Peyer's patch (tissue), 4 donors: ENCODE results near the gene CSF2RB. TPM values are rescaled to one million over a fixed set of nuclear protein-coding genes. Genes with fewer than 3 reads are reported as not detected.

ENCODE experiments used
- DNase-seq, 3 donors: peaks; one replicate each; pipeline ENCODE4 v3.0.0-alpha.2; 2017 to 2019
- H3K27ac ChIP-seq, 4 donors: fragments of 200-600 bp; sonication (generic); one replicate each; pipeline ENCODE4 v1.5.1; 2016 to 2019
- H3K27me3 ChIP-seq, 2 donors: fragments of 200-600 bp; sonication (generic); one replicate each; pipeline ENCODE4 v1.5.1; 2019
- H3K36me3 ChIP-seq, 3 donors: fragments of 200-600 bp; sonication (generic); one replicate each; pipeline ENCODE4 v1.5.1; 2016 to 2019
- H3K4me1 ChIP-seq, 4 donors: fragments of 200-600 bp; sonication (generic); one replicate each; pipeline ENCODE4 v1.5.1; 2016 to 2019
- H3K4me3 ChIP-seq, 4 donors: fragments of 200-600 bp; sonication (generic); 1 replicate in 3 of 4; 2 replicates in 1 of 4; pipeline ENCODE4 v1.5.1; 2016 to 2019; ENCODE audit warnings: mild to moderate bottlenecking in 1 of 4
- H3K9me3 ChIP-seq, 4 donors: fragments of 200-600 bp; sonication (generic); one replicate each; pipeline ENCODE4 v1.5.1; 2016 to 2019; ENCODE audit warnings: mild to moderate bottlenecking in 1 of 4
- POLR2A ChIP-seq, 2 donors: fragments of 450-650 bp; IDR thresholded peaks; one replicate each; pipeline ENCODE4 v1.5.1; 2017; ENCODE audit warnings: antibody characterized with exemption in 2 of 2, mild to moderate bottlenecking in 2 of 2, moderate library complexity in 2 of 2
- total RNA-seq, 4 donors: library from RNA; depleted of rRNA; stranded (reverse); fragments of >200 nt; gene quantifications; one replicate each; pipeline ENCODE4 v1.1.0, GENCODE V29; 2016
- TF ChIP-seq, protein P1 (sequence below), 6 experiments: fragments of 450-650 bp in 4 of 6; fragments of 200-600 bp in 2 of 6; sonication (generic) in 1 of 6; IDR thresholded peaks; one replicate each; pipeline ENCODE4 v1.5.1; 2017 to 2019; ENCODE audit warnings: antibody characterized with exemption in 6 of 6, mild to moderate bottlenecking in 3 of 6, moderate library complexity in 1 of 6

The CSF2RB gene
- total RNA-seq, 4 donors from 2014 or later: 0.88 to 24.8 (median 4.3) TPM

DNA sequence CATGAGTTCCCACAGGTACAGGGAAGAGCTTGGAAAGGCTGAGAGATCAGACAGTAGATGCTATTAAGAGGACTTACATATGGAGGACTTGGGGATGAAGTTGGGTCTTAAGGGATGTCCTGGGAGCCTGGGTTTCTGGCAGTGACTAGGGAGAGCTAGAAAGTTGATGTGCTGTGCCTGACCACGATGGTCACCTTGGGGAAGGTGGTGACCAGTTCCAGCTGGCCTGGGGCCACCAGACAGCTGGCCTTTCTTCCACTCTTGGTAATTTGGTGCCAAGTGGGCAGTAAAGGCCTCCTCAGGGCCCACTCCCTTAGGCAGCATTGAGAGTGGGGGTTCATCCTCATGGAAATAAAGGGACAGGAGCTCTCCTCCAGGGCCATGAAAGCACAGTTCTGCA lies 13.9 kb upstream of the CSF2RB start:
- H3K27me3 ChIP-seq: no peaks in the 10 kb centered on the region
- no peak overlapping the region for H3K27ac ChIP-seq
- TF ChIP-seq, protein P1, sequence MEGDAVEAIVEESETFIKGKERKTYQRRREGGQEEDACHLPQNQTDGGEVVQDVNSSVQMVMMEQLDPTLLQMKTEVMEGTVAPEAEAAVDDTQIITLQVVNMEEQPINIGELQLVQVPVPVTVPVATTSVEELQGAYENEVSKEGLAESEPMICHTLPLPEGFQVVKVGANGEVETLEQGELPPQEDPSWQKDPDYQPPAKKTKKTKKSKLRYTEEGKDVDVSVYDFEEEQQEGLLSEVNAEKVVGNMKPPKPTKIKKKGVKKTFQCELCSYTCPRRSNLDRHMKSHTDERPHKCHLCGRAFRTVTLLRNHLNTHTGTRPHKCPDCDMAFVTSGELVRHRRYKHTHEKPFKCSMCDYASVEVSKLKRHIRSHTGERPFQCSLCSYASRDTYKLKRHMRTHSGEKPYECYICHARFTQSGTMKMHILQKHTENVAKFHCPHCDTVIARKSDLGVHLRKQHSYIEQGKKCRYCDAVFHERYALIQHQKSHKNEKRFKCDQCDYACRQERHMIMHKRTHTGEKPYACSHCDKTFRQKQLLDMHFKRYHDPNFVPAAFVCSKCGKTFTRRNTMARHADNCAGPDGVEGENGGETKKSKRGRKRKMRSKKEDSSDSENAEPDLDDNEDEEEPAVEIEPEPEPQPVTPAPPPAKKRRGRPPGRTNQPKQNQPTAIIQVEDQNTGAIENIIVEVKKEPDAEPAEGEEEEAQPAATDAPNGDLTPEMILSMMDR (IDR thresholded peaks at IDR 0.05): no peak
- no peak for TF ChIP-seq POLR2A (IDR thresholded peaks at IDR 0.05)
- H3K4me1 ChIP-seq: no peaks in the 10 kb centered on the region
- H3K9me3 ChIP-seq: no peaks in the 10 kb centered on the region
- DNase-seq: no peak
- H3K4me3 ChIP-seq: no peak overlapping the region
- H3K36me3 ChIP-seq: no peaks in the 10 kb centered on the region

DNA sequence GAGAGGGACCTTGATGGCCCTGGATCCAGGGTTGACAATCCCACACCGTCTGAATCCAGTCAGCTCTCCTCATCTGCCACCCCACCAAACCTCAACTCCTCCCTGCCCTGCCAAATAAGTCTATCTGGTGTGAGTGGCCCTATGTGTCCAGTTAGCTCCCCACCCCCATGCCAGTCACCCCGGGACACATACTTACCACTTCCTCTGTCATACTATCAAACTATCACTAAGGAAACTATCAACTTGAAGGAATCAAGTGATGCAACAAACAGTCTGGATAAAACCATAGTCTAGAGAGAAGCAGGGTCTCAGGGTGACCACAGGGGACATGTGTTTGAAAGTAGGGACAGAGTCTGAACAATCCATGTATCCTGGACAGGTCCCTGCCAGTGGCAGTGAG lies 13.2 kb upstream of the CSF2RB start:
- no peaks in the 10 kb centered on the region for H3K27me3 ChIP-seq
- peak overlapping the region in 3 of 4 donors; percentile 45 to 52 (median 49) for H3K27ac ChIP-seq
- no peak for TF ChIP-seq POLR2A (IDR thresholded peaks at IDR 0.05)
- TF ChIP-seq, protein P1 (IDR thresholded peaks at IDR 0.05): no peak
- H3K36me3 ChIP-seq: no peaks in the 10 kb centered on the region
- H3K4me1 ChIP-seq: no peaks in the 10 kb centered on the region
- H3K9me3 ChIP-seq: no peaks in the 10 kb centered on the region
- no peak for DNase-seq
- no peak overlapping the region for H3K4me3 ChIP-seq

DNA sequence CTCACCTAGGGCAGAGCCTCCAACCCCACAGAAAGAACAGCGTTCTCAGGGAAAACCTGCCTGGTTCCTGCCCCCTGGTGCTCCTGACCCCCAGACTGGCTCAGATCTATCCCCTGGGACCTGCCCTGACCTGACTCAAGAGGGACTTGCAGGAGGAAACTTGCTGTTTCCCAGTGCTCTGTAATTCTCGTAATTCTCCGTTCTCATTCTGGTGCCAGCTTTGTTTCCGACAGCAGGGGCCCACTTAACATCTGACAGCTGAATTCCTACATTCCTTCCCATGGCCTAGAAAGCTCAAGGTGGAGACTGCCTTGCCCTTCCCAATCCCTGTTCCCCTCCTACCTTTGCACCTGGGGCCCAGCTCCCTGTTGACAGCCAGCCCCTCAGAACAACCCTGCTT lies 12.5 kb upstream of the CSF2RB start:
- Histone ChIP-seq H3K4me1 (no peaks in the 10 kb centered on the region), H3K27me3 (no peaks in the 10 kb centered on the region), H3K4me3 (no peak overlapping the region), H3K9me3 (no peaks in the 10 kb centered on the region), H3K36me3 (no peaks in the 10 kb centered on the region), H3K27ac (peak overlapping the region; percentile 28 to 52 (median 47))
- DNase-seq: no peak
- no peak for TF ChIP-seq POLR2A (IDR thresholded peaks at IDR 0.05)
- TF ChIP-seq, protein P1 (IDR thresholded peaks at IDR 0.05): no peak

DNA sequence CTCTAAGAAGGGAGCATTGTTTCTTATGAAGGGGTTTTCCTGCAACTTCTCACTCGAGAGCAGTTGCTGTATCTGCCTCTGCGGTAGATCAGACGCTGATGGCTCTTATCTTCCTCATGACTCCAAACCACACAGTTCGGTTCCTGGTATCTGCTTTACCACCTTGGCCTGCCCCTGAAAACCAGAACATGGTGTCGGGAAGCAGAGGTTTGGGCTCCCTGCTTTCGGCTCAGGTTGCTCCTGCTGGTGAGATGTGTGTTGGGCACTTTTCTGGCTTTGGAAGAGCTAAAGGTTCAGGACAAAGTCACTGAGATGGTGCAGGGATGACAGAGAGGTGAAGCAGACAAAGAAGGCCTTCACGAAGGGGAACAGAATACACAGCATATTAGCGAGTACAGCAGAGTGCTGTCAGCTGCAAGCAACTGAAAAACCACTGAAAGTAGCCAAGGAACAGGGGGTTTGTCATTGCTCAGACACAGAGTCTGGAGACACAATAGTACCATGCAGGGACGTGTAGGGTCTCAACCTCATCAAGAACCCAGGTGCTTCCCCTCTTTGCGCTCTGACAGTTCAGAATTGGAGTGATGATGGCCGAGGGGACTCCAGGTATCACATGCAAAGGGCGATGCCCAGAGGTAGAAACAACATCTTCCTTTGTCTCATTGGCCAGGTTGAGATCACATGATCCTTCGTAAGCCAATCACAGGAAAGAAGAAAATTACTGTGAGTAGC lies 11.9 kb upstream of the CSF2RB start:
- no peaks in the 10 kb centered on the region for H3K27me3 ChIP-seq
- no peaks in the 10 kb centered on the region for H3K36me3 ChIP-seq
- H3K4me1 ChIP-seq: no peaks in the 10 kb centered on the region
- peak overlapping the region; percentile 28 to 52 (median 47) for H3K27ac ChIP-seq
- no peak overlapping the region for H3K4me3 ChIP-seq
- TF ChIP-seq, protein P1 (IDR thresholded peaks at IDR 0.05): no peak
- TF ChIP-seq POLR2A (IDR thresholded peaks at IDR 0.05): no peak
- H3K9me3 ChIP-seq: no peaks in the 10 kb centered on the region
- peak in 1 of 3 donors; percentile 21 for DNase-seq

DNA sequence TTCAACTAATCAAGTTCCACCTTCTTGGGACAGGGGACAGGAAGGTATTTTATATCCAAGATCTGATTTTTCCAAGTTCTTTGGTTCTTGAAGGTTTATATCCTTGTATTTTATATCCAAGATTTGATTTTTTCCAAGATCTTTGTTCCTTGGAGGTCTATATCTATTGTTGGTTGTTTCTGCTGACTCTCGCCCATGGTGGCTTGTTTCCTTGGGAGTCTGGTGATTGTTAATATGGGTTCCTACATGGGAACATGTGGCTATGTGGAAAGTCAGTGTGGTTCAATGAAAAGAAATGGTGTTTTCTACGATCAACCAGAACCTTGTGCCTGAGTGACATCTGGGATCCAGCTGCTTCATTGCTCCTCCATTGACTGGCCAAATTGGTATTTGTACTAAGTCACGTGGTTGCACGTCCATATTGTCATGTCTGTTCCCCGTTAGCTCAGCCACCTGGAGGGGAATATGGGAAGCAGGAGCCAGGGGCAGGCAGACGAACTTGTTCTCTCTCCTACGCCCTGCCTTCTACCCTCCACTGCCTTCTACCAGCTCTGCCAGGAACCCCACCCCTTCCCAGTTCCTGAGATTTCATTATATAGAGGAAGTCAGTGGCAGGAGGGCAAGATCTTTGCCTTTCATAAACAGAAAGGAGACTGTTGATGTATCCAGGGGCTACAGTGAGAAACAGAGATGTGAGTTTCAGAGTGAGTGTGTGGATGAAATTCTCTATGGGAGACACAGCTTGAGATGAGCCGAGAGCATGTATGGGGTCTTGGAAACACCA lies 11.1 kb upstream of the CSF2RB start:
- Histone ChIP-seq H3K4me1 (no peaks in the 10 kb centered on the region), H3K27ac (peak overlapping the region in 1 of 4 donors; percentile 49), H3K4me3 (no peak overlapping the region), H3K9me3 (no peaks in the 10 kb centered on the region), H3K27me3 (no peaks in the 10 kb centered on the region), H3K36me3 (no peaks in the 10 kb centered on the region)
- no peak for DNase-seq
- TF ChIP-seq POLR2A (IDR thresholded peaks at IDR 0.05): no peak
- TF ChIP-seq, protein P1 (IDR thresholded peaks at IDR 0.05): no peak
